Pancreas (tissue), 10 donors: Measurements from ENCODE around the gene ALK. TPM values are rescaled to one million over a fixed set of nuclear protein-coding genes. Genes with fewer than 3 reads are reported as not detected.
A peak's percentile ranks its signal among the peaks of the same experiment; 100 is the strongest.

Experiments used
- ATAC-seq, 4 donors: fragments of 200-7000 bp; cut with Tn5 transposase; one replicate each; pipeline versions ENCODE4 v1.8.0 to v1.9.1; 2020; ENCODE audit warnings: mild to moderate bottlenecking in 4 of 4, moderate library complexity in 4 of 4
- DNase-seq, 6 donors: peaks; one replicate each; pipeline ENCODE4 v3.0.0-alpha.2; 2020
- FAIRE-seq: peaks from 2 replicates; lab custom pipeline; 2012; peaks lifted over from hg19 to GRCh38; lab: Jason Lieb, UNC
- H3K27ac ChIP-seq, 4 donors: fragments of 200-600 bp; sonication (generic); 1 replicate in 3 of 4; 2 replicates in 1 of 4; pipeline versions ENCODE4 v1.5.0 to v1.8.0; 2020
- H3K27me3 ChIP-seq, 4 donors: fragments of 200-600 bp; one replicate each; pipeline ENCODE4 v1.8.0; 2021
- H3K36me3 ChIP-seq, 3 donors: fragments of 200-600 bp; sonication (generic) in 1 of 3; one replicate each; pipeline versions ENCODE4 v1.5.0 to v1.8.0; 2020 to 2021
- H3K4me1 ChIP-seq, 3 donors: fragments of 200-600 bp; one replicate each; pipeline ENCODE4 v1.8.0; 2021
- H3K4me3 ChIP-seq, 4 donors: fragments of 200-600 bp; sonication (generic) in 2 of 4; one replicate each; pipeline versions ENCODE4 v1.5.0 to v1.8.0; 2020 to 2021
- H3K9me3 ChIP-seq, 4 donors: fragments of 200-600 bp; one replicate each; pipeline ENCODE4 v1.8.0; 2021
- WGBS, 2 donors: extraction: QIAGEN DNeasy Blood & Tissue Kit; methylation state at CpG; one replicate each; pipeline ENCODE4 v1.1.7; 2013; 5-methylcytosine and 5-hydroxymethylcytosine counted together
- intact Hi-C, 3 donors: fragments of 100-400 bp; cut with DNase I; formaldehyde crosslinking; loops; one replicate each; pipeline versions ENCODE4 v1.11.1 to v1.14.2; 2022
- polyA plus RNA-seq, 2 donors: library from polyadenylated mRNA; stranded (reverse); fragments of 200-250 nt; gene quantifications; one replicate each; pipeline ENCODE4 v1.2.3, GENCODE V29; 2013
- total RNA-seq, 6 donors: library from RNA; stranded (reverse); fragmentation: NEBNext Ultra II Directional in 4 of 6; extraction: Animal tissue kit (Norgen Biotek cat#: 25700) in 4 of 6; gene quantifications; one replicate each; pipeline versions ENCODE4 v1.2.1 to v1.2.4, GENCODE V29; 2021 to 2023
- TF ChIP-seq, protein P1 (sequence below), 4 donors: fragments of 200-600 bp; sonication (generic) in 3 of 4; IDR thresholded peaks; one replicate each; pipeline versions ENCODE4 v1.5.0 to v1.8.0; 2021; ENCODE audit warnings: antibody characterized with exemption in 4 of 4
- donor health status: healthy with polysubstance abuse.
- donor health status: DM: no; HTN: no; CAD: no; lungs with moderate emphysema.
- donor health status: DM: no; HTN: no; CAD: no.
- donor health status: control.
- donor health status: control.
- donor health status: Bipolar disorder and iron deficiency.
- donor health status: DM: yes; HTN: yes; CAD: no.
- donor health status: DM: no; HTN: no; CAD: no.
- donor health status: DM: no; HTN: no; CAD: no.
- donor health status: DM: yes; HTN: yes; CAD: no.

Gene ALK
- total and polyA plus RNA-seq, 8 donors = 0.05 to 0.17 (median 0.09) TPM; not detected in 2

DNA sequence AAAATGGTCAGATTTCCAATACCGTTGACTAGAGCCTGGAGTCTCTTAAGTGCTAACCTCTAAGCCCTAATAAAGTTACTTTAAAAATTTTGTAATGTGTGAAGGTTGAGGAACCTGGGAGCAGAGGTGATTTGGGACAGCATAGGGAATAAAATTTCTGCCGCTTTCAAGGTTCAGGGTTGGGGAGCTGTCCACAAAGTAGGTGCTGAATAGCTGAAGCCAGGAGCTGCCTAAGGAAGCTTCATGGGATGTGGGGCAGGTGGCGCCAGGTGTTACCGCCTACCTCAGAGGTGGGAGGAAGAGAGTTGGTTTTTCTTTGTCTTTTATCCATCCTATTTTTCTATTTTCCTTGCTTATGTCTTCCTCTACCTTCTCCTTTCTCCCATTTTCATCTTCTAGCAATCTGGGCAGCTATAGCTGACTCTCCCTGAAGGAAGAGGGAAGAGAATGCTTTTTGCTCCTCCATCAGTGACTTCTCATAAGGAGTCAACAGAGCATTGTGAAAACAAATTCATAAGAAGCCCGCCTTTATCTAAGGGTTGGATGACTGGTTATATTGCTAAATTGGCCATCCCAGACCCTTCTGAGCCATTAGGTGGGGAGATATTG lies 627.5 kb downstream of the ALK start:
- intact Hi-C loops = loop anchor here in 1 of 3 donors (10.0 kb wide), 1 partner anchor 551 kb away; no protein-coding TSS in a partner anchor
- Histone ChIP-seq H3K9me3 (no peaks in the 10 kb centered on the region), H3K36me3 (no peaks in the 10 kb centered on the region), H3K4me1 (no peaks in the 10 kb centered on the region), H3K4me3 (no peak overlapping the region), H3K27me3 (no peaks in the 10 kb centered on the region), H3K27ac (no peak overlapping the region)
- TF ChIP-seq, protein P1, sequence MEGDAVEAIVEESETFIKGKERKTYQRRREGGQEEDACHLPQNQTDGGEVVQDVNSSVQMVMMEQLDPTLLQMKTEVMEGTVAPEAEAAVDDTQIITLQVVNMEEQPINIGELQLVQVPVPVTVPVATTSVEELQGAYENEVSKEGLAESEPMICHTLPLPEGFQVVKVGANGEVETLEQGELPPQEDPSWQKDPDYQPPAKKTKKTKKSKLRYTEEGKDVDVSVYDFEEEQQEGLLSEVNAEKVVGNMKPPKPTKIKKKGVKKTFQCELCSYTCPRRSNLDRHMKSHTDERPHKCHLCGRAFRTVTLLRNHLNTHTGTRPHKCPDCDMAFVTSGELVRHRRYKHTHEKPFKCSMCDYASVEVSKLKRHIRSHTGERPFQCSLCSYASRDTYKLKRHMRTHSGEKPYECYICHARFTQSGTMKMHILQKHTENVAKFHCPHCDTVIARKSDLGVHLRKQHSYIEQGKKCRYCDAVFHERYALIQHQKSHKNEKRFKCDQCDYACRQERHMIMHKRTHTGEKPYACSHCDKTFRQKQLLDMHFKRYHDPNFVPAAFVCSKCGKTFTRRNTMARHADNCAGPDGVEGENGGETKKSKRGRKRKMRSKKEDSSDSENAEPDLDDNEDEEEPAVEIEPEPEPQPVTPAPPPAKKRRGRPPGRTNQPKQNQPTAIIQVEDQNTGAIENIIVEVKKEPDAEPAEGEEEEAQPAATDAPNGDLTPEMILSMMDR (IDR thresholded peaks at IDR 0.05) = no peak
- ATAC-seq = peak; percentile 72 to 95 (median 86)
- DNase-seq = peak in 5 of 6 donors; percentile 43 to 73 (median 64)
- no peak for FAIRE-seq
- WGBS, 2 donors = 5 to 13% methylated on average over 5 of the region's 5 CpGs

DNA sequence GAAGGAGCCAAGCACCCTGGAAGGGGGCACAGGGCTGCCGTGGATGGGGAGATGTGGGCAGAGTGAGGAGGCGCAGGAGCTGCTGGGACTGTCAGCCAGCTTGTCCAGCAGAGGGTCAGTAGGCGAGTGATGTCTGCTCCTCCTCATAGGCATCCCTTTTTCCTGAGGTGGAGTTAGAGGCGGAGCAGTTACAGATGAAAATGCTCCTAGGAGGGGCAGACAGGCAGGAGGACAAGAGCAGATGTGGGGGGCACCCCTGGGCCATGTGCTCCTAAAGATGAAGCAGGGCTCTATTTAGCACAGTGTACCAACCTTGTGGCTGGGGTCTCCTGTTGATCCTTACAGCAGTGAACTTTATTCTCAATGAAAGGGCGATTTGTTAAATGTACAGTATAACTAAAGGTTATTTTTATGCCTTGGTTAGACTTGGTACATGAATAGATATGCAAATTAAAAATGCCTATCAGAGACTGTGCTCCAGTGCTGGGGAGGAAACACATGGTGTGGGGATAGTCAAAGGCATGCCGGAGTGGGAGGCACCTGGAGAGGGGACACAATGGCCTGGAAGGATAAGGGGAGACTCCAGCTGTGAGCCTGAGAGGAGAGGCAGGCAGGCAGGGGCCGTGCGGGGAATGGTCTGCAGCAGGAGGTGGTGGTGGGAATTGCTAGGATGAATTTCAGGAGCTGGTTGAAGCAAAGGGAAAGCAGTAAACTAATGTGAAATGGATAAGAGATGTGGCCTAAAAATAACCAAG lies 630.9 kb downstream of the ALK start:
- ATAC-seq = no peak
- Histone ChIP-seq H3K4me3 (no peak overlapping the region), H3K27me3 (no peaks in the 10 kb centered on the region), H3K27ac (no peak overlapping the region), H3K9me3 (no peaks in the 10 kb centered on the region), H3K4me1 (no peaks in the 10 kb centered on the region), H3K36me3 (no peaks in the 10 kb centered on the region)
- no peak for DNase-seq
- no peak for FAIRE-seq
- TF ChIP-seq, protein P1 (IDR thresholded peaks at IDR 0.05) = no peak
- WGBS, 2 donors = 71 to 77% methylated on average over 8 of the region's 8 CpGs
- intact Hi-C loops = loop anchor here in 1 of 3 donors (10.0 kb wide), 1 partner anchor 554 kb away; no protein-coding TSS in a partner anchor

DNA sequence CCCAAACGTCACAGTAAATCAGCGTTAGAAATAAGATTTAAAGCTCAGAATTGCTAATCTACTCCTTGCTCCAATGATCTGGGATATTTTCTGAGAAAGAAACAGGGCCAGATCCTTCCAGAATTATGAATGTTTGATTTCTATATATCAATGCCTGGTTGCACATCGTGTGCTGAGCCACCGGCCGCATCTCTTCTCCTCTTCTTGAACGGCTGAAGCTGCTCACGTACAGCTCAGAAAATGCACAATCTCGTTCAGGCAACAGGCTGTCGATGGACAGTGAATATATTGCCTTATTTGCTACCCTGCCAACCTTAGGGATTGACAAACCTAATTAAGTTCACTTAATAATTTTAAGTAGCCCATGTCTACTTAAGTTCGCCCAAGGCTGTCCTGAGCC lies 636.7 kb downstream of the ALK start:
- FAIRE-seq (no peak), DNase-seq (no peak), ATAC-seq (no peak)
- Histone ChIP-seq H3K36me3 (no peaks in the 10 kb centered on the region), H3K4me3 (no peak overlapping the region), H3K9me3 (no peaks in the 10 kb centered on the region), H3K27me3 (no peaks in the 10 kb centered on the region), H3K4me1 (no peaks in the 10 kb centered on the region), H3K27ac (no peak overlapping the region)
- 85 to 93% methylated on average over 10 of the region's 10 CpGs for WGBS, 2 donors
- TF ChIP-seq, protein P1 (IDR thresholded peaks at IDR 0.05) = no peak
- intact Hi-C loops = no loop called here

DNA sequence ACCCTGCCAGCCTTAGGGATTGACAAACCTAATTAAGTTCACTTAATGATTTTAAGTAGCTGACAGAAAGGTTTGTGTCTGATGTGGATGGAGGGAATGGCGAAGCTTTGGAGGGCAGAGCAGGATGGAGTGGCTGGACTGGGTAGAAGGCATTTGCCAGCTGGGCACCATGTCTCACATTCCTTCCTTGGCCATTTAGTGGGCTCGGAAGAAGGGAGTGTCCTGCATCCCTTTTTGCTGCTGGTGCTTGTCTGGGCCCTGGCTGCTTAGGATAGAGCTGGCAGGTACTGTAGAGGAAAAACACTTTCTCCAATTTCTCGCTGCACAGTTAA lies 639.5 kb downstream of the ALK start:
- FAIRE-seq (no peak), ATAC-seq (no peak), DNase-seq (no peak)
- Histone ChIP-seq H3K36me3 (no peaks in the 10 kb centered on the region), H3K27me3 (no peaks in the 10 kb centered on the region), H3K4me1 (no peaks in the 10 kb centered on the region), H3K9me3 (no peaks in the 10 kb centered on the region), H3K27ac (no peak overlapping the region), H3K4me3 (no peak overlapping the region)
- WGBS, 2 donors = 79 to 84% methylated on average over 3 of the region's 3 CpGs
- intact Hi-C loops = no loop called here
- TF ChIP-seq, protein P1 (IDR thresholded peaks at IDR 0.05) = no peak
